Esophagus muscularis mucosa (tissue), 3 donors: Measurements from ENCODE around the gene HSD17B1.

Source experiments
- CTCF ChIP-seq, 3 experiments: fragments of 200-600 bp in 2 of 3; fragments of 450-650 bp in 1 of 3; sonication (generic) in 2 of 3; IDR thresholded peaks; one replicate each; pipeline ENCODE4 v1.5.1; 2017 to 2019; ENCODE audit warnings: antibody characterized with exemption in 3 of 3, mild to moderate bottlenecking in 2 of 3, moderate library complexity in 1 of 3
- POLR2A ChIP-seq: fragments of 450-650 bp; IDR thresholded peaks from one replicate; pipeline ENCODE4 v1.6.1; 2017; ENCODE audit warnings: antibody characterized with exemption, moderate library complexity, mild to moderate bottlenecking, low read depth
- POLR2AphosphoS5 ChIP-seq, 2 donors: sonication (generic); formaldehyde crosslinking; IDR thresholded peaks; one replicate each; pipeline ENCODE4 v1.6.1; 2017; ENCODE audit warnings: antibody characterized with exemption in 2 of 2

GRCh38 chr17:42522798-42523278 is 29.9 kb upstream of the HSD17B1 start:
- TF ChIP-seq CTCF (IDR thresholded peaks at IDR 0.05) (no peak), POLR2AphosphoS5 (IDR thresholded peaks at IDR 0.05) (no peak), POLR2A (no peak)
